ENCODE data around the gene CAMTA1.

GRCh38 chr1:7507285-7508019 is 722.2 kb downstream of the CAMTA1 start:
- TF ChIP-seq ZNF670 (tag by site-specific recombination; IDR thresholded peaks at IDR 0.05; ENCODE audit: low read depth): no peak
- no peak for TF ChIP-seq INSM2 (tag by site-specific recombination; IDR thresholded peaks at IDR 0.05)

Measured in HEK293 (cell line).